GM08714 (cell line): ENCODE results near the gene RESP18.
"Not testable (repeated sequence)": the region's sequence is repeated elsewhere in the genome, so short reads cannot be mapped to it uniquely, and the experiment has no call there.

ENCODE experiments used
- H3K4me3 ChIP-seq: fragments of 200-500 bp; sonication (Bioruptor generic); 2 replicates; pipeline ENCODE4 v1.5.1; 2014; ENCODE audit warnings: mild to moderate bottlenecking, low read length, inconsistent platforms
- ZNF274 ChIP-seq: IDR thresholded peaks from 2 replicates; pipeline ENCODE4 v1.6.1; 2012; ENCODE audit warnings: mild to moderate bottlenecking, low read depth, low read length

RESP18 gene

GRCh38 chr2:219291394-219291793, 41.1 kb downstream of the RESP18 start:
- TF ChIP-seq ZNF274: no peak
- H3K4me3 ChIP-seq: no peak overlapping the region

- TF ChIP-seq ZNF274: no peak
- no peak overlapping the region for H3K4me3 ChIP-seq
These were observed 42.0 kb downstream of the RESP18 start for GRCh38 chr2:219290381-219291171.

- no peak overlapping the region for H3K4me3 ChIP-seq
- no peak for TF ChIP-seq ZNF274
These were observed 42.8 kb downstream of the RESP18 start for GRCh38 chr2:219289537-219290361.

GRCh38 chr2:219289195-219289536, 43.4 kb downstream of the RESP18 start:
- no peak overlapping the region for H3K4me3 ChIP-seq
- TF ChIP-seq ZNF274: no peak

- H3K4me3 ChIP-seq: no peak overlapping the region
- no peak for TF ChIP-seq ZNF274
These were observed 44.8 kb downstream of the RESP18 start for GRCh38 chr2:219287580-219288265.

- not testable (repeated sequence) for H3K4me3 ChIP-seq
These were observed 45.5 kb downstream of the RESP18 start for GRCh38 chr2:219287116-219287440.

GRCh38 chr2:219286436-219287115, 46.0 kb downstream of the RESP18 start:
- no peak for TF ChIP-seq ZNF274
- H3K4me3 ChIP-seq: no peak overlapping the region

- no peak for TF ChIP-seq ZNF274
- H3K4me3 ChIP-seq: no peak overlapping the region
These were observed 46.6 kb downstream of the RESP18 start for GRCh38 chr2:219285894-219286425.

GRCh38 chr2:219285373-219285735, 47.2 kb downstream of the RESP18 start:
- TF ChIP-seq ZNF274: no peak

GRCh38 chr2:219284501-219285372, 47.8 kb downstream of the RESP18 start:
- no peak for TF ChIP-seq ZNF274
- H3K4me3 ChIP-seq: no peak overlapping the region

More at GRCh38 chr2:219285373-219285735, 47.2 kb downstream of the RESP18 start:
- no peak overlapping the region for H3K4me3 ChIP-seq

GRCh38 chr2:219282943-219283581, 49.5 kb downstream of the RESP18 start:
- no peak for TF ChIP-seq ZNF274

GRCh38 chr2:219282375-219282774, 50.2 kb downstream of the RESP18 start:
- no peak for TF ChIP-seq ZNF274
- no peak overlapping the region for H3K4me3 ChIP-seq

More at GRCh38 chr2:219282943-219283581, 49.5 kb downstream of the RESP18 start:
- no peak overlapping the region for H3K4me3 ChIP-seq

- no peak overlapping the region for H3K4me3 ChIP-seq
- no peak for TF ChIP-seq ZNF274
These were observed 51.0 kb downstream of the RESP18 start for GRCh38 chr2:219281588-219281987.

GRCh38 chr2:219280651-219281050, 51.9 kb downstream of the RESP18 start:
- no peak overlapping the region for H3K4me3 ChIP-seq
- TF ChIP-seq ZNF274: no peak
